Cortex of kidney (tissue), 1 donor: ENCODE results near the gene ALPK3.

ENCODE experiments used
- DNase-seq: peaks from one replicate; lab custom pipeline; 2025; lab: John Stamatoyannopoulos, UW

Gene ALPK3

GRCh38 chr15:84797801-84798200, 19.4 kb upstream of the ALPK3 start:
- DNase-seq = no peak

GRCh38 chr15:84798436-84798946, 18.7 kb upstream of the ALPK3 start:
- no peak for DNase-seq

- DNase-seq = no peak
Measured at GRCh38 chr15:84799511-84800187, 17.5 kb upstream of the ALPK3 start.

GRCh38 chr15:84800365-84800806, 16.8 kb upstream of the ALPK3 start:
- no peak for DNase-seq

GRCh38 chr15:84804005-84804900, 12.9 kb upstream of the ALPK3 start:
- no peak for DNase-seq

- DNase-seq = no peak
Measured at GRCh38 chr15:84805221-84805620, 11.9 kb upstream of the ALPK3 start.

- DNase-seq = no peak
Measured at GRCh38 chr15:84807228-84807627, 9.9 kb upstream of the ALPK3 start.

- no peak for DNase-seq
Measured at GRCh38 chr15:84810073-84810840, 6.9 kb upstream of the ALPK3 start.

- DNase-seq = no peak
Measured at GRCh38 chr15:84811151-84811550, 6.0 kb upstream of the ALPK3 start.

GRCh38 chr15:84811828-84812227, 5.3 kb upstream of the ALPK3 start:
- DNase-seq = no peak

- DNase-seq = no peak
Measured at GRCh38 chr15:84812842-84813241, 4.3 kb upstream of the ALPK3 start.

- DNase-seq = no peak
Measured at GRCh38 chr15:84813435-84813834, 3.7 kb upstream of the ALPK3 start.

- no peak for DNase-seq
Measured at GRCh38 chr15:84813931-84814330, 3.2 kb upstream of the ALPK3 start.

GRCh38 chr15:84814916-84815315, 2.2 kb upstream of the ALPK3 start:
- DNase-seq = no peak

GRCh38 chr15:84817466-84818081, 418 bp downstream of the ALPK3 start:
- no peak for DNase-seq

- no peak for DNase-seq
Measured at GRCh38 chr15:84818261-84819131, 1.3 kb downstream of the ALPK3 start.

GRCh38 chr15:84819291-84819768, 2.2 kb downstream of the ALPK3 start:
- DNase-seq = no peak

GRCh38 chr15:84819791-84820190, 2.6 kb downstream of the ALPK3 start:
- DNase-seq = no peak

- no peak for DNase-seq
Measured at GRCh38 chr15:84821501-84822021, 4.4 kb downstream of the ALPK3 start.

GRCh38 chr15:84822653-84823281, 5.6 kb downstream of the ALPK3 start:
- no peak for DNase-seq
